ENCODE results near the gene ABCG5.

DNA sequence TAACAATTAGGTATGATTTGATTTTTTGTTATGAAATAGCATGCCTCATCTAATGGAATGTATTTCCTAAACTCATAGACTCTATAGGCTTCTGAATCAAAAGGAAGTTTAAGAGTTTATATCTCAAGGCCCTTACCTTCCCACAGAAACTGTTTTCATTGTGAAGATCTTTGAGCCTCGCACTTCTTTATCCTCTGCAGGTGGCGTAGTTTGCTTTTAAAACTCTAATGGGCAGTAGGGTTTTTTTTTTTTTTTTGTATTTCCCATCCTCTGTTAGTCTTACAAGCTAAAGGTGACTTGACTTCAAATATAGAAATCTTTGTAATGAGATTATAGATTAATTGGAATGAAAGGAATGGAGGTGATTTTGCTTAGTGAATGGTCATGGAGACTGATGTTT, 36.5 kb downstream of the ABCG5 start:
- TF ChIP-seq, protein P1, sequence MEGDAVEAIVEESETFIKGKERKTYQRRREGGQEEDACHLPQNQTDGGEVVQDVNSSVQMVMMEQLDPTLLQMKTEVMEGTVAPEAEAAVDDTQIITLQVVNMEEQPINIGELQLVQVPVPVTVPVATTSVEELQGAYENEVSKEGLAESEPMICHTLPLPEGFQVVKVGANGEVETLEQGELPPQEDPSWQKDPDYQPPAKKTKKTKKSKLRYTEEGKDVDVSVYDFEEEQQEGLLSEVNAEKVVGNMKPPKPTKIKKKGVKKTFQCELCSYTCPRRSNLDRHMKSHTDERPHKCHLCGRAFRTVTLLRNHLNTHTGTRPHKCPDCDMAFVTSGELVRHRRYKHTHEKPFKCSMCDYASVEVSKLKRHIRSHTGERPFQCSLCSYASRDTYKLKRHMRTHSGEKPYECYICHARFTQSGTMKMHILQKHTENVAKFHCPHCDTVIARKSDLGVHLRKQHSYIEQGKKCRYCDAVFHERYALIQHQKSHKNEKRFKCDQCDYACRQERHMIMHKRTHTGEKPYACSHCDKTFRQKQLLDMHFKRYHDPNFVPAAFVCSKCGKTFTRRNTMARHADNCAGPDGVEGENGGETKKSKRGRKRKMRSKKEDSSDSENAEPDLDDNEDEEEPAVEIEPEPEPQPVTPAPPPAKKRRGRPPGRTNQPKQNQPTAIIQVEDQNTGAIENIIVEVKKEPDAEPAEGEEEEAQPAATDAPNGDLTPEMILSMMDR (optimal IDR thresholded peaks at IDR 0.05 in 1 of 3, IDR thresholded peaks at IDR 0.05 in 1 of 3, conservative IDR thresholded peaks at IDR 0.05 in 1 of 3; ENCODE audit: extremely low read depth in 1 of 3, insufficient read depth in 2 of 3, low read length in 3 of 3): no peak
- TF ChIP-seq EZH2 (IDR thresholded peaks at IDR 0.05; ENCODE audit: low read length): no peak
